Muscle layer of colon (tissue), 2 donors: ENCODE results near the gene CHCHD4.

Experiments used
- H3K27ac ChIP-seq: one replicate; pipeline ENCODE4 v1.7.0; 2013; ENCODE audit warnings: low read depth, mild to moderate bottlenecking, low read length, moderate library complexity
- H3K27me3 ChIP-seq, 2 donors: one replicate each; pipeline ENCODE4 v1.7.0; 2013; ENCODE audit warnings: low read length in 2 of 2, mild to moderate bottlenecking in 2 of 2; ENCODE audit not compliant: insufficient read depth in 2 of 2, control insufficient read depth in 1 of 2
- H3K36me3 ChIP-seq: one replicate; pipeline ENCODE4 v1.7.0; 2013; ENCODE audit warnings: mild to moderate bottlenecking, low read length; ENCODE audit not compliant: insufficient read depth
- H3K4me1 ChIP-seq: one replicate; pipeline ENCODE4 v1.7.0; 2013; ENCODE audit warnings: mild to moderate bottlenecking, low read length; ENCODE audit not compliant: insufficient read depth
- H3K4me3 ChIP-seq, 2 donors: one replicate each; pipeline ENCODE4 v1.7.0; 2013; ENCODE audit warnings: low read length in 2 of 2, low read depth in 1 of 2, mild to moderate bottlenecking in 1 of 2, moderate library complexity in 1 of 2
- H3K9ac ChIP-seq: one replicate; pipeline ENCODE4 v1.7.0; 2013; ENCODE audit warnings: low read length
- H3K9me3 ChIP-seq: one replicate; pipeline ENCODE4 v1.7.0; 2013; ENCODE audit warnings: mild to moderate bottlenecking, low read length
- donor health status: abdominal sarcoma.
- donor health status: Adenocarcinoma of cecum.

Gene CHCHD4

GRCh38 chr3:14141602-14142341 is 17.1 kb upstream of the CHCHD4 start:
- no peak overlapping the region for H3K27ac ChIP-seq
- H3K4me1 ChIP-seq, result peaks cover 34% of the 10 kb centered on the region
- no peaks in the 10 kb centered on the region for H3K27me3 ChIP-seq
- H3K9ac ChIP-seq, result peak overlapping the region; percentile 17
- H3K36me3 ChIP-seq, result peaks cover 57% of the 10 kb centered on the region
- no peak overlapping the region for H3K4me3 ChIP-seq
- no peaks in the 10 kb centered on the region for H3K9me3 ChIP-seq

GRCh38 chr3:14141144-14141543 is 16.5 kb upstream of the CHCHD4 start:
- peaks cover 55% of the 10 kb centered on the region for H3K36me3 ChIP-seq
- H3K4me3 ChIP-seq, result no peak overlapping the region
- H3K27ac ChIP-seq, result no peak overlapping the region
- H3K9ac ChIP-seq, result no peak overlapping the region
- H3K27me3 ChIP-seq, result no peaks in the 10 kb centered on the region
- no peaks in the 10 kb centered on the region for H3K9me3 ChIP-seq
- peaks cover 34% of the 10 kb centered on the region for H3K4me1 ChIP-seq

- Histone ChIP-seq H3K4me3 (no peak overlapping the region), H3K9me3 (no peaks in the 10 kb centered on the region), H3K9ac (no peak overlapping the region), H3K27me3 (no peaks in the 10 kb centered on the region), H3K36me3 (peaks cover 59% of the 10 kb centered on the region), H3K4me1 (peaks cover 32% of the 10 kb centered on the region), H3K27ac (no peak overlapping the region)
Observed at GRCh38 chr3:14140668-14141067, 16.0 kb upstream of the CHCHD4 start.

- H3K9me3 ChIP-seq, result no peaks in the 10 kb centered on the region
- H3K9ac ChIP-seq, result no peak overlapping the region
- peaks cover 68% of the 10 kb centered on the region for H3K36me3 ChIP-seq
- H3K27me3 ChIP-seq, result no peaks in the 10 kb centered on the region
- no peak overlapping the region for H3K4me3 ChIP-seq
- peaks cover 23% of the 10 kb centered on the region for H3K4me1 ChIP-seq
- H3K27ac ChIP-seq, result no peak overlapping the region
Observed at GRCh38 chr3:14139771-14140170, 15.1 kb upstream of the CHCHD4 start.

- no peak overlapping the region for H3K9ac ChIP-seq
- peaks cover 17% of the 10 kb centered on the region for H3K4me1 ChIP-seq
- no peak overlapping the region for H3K27ac ChIP-seq
- H3K36me3 ChIP-seq, result peaks cover 75% of the 10 kb centered on the region
- no peak overlapping the region for H3K4me3 ChIP-seq
- H3K27me3 ChIP-seq, result no peaks in the 10 kb centered on the region
- H3K9me3 ChIP-seq, result no peaks in the 10 kb centered on the region
Observed at GRCh38 chr3:14138878-14139655, 14.4 kb upstream of the CHCHD4 start.

- Histone ChIP-seq H3K4me3 (no peak overlapping the region), H3K27ac (no peak overlapping the region), H3K9me3 (no peaks in the 10 kb centered on the region), H3K4me1 (peaks cover 10% of the 10 kb centered on the region), H3K9ac (no peak overlapping the region), H3K27me3 (no peaks in the 10 kb centered on the region), H3K36me3 (peaks cover 82% of the 10 kb centered on the region)
Observed at GRCh38 chr3:14138109-14138877, 13.6 kb upstream of the CHCHD4 start.

GRCh38 chr3:14137445-14137844 is 12.8 kb upstream of the CHCHD4 start:
- no peaks in the 10 kb centered on the region for H3K27me3 ChIP-seq
- H3K4me3 ChIP-seq, result no peak overlapping the region
- no peak overlapping the region for H3K9ac ChIP-seq
- no peak overlapping the region for H3K27ac ChIP-seq
- peaks cover 90% of the 10 kb centered on the region for H3K36me3 ChIP-seq
- H3K9me3 ChIP-seq, result no peaks in the 10 kb centered on the region
- peaks cover 1% of the 10 kb centered on the region for H3K4me1 ChIP-seq

GRCh38 chr3:14137004-14137403 is 12.3 kb upstream of the CHCHD4 start:
- Histone ChIP-seq H3K9me3 (no peaks in the 10 kb centered on the region), H3K9ac (no peak overlapping the region), H3K27ac (no peak overlapping the region), H3K4me1 (no peaks in the 10 kb centered on the region), H3K36me3 (peaks cover 90% of the 10 kb centered on the region), H3K27me3 (no peaks in the 10 kb centered on the region), H3K4me3 (no peak overlapping the region)

GRCh38 chr3:14135581-14135980 is 10.9 kb upstream of the CHCHD4 start:
- Histone ChIP-seq H3K9ac (no peak overlapping the region), H3K9me3 (no peaks in the 10 kb centered on the region), H3K27ac (no peak overlapping the region), H3K4me3 (no peak overlapping the region), H3K4me1 (no peaks in the 10 kb centered on the region), H3K36me3 (peaks cover 90% of the 10 kb centered on the region), H3K27me3 (no peaks in the 10 kb centered on the region)

GRCh38 chr3:14134291-14134690 is 9.6 kb upstream of the CHCHD4 start:
- no peak overlapping the region for H3K4me3 ChIP-seq
- peaks cover 91% of the 10 kb centered on the region for H3K36me3 ChIP-seq
- no peak overlapping the region for H3K27ac ChIP-seq
- no peaks in the 10 kb centered on the region for H3K27me3 ChIP-seq
- H3K9ac ChIP-seq, result no peak overlapping the region
- no peaks in the 10 kb centered on the region for H3K4me1 ChIP-seq
- no peaks in the 10 kb centered on the region for H3K9me3 ChIP-seq

- Histone ChIP-seq H3K36me3 (peaks cover 89% of the 10 kb centered on the region), H3K9ac (no peak overlapping the region), H3K9me3 (no peaks in the 10 kb centered on the region), H3K27me3 (no peaks in the 10 kb centered on the region), H3K4me3 (no peak overlapping the region), H3K4me1 (no peaks in the 10 kb centered on the region), H3K27ac (no peak overlapping the region)
Observed at GRCh38 chr3:14133876-14134275, 9.2 kb upstream of the CHCHD4 start.
